ENCODE results near the gene ACTR3. TPM values are rescaled to one million over a fixed set of nuclear protein-coding genes. Genes with fewer than 3 reads are reported as not detected.

Gene ACTR3
- total RNA-seq, 1 experiment from 2014 or later = 169 TPM

GRCh38 chr2:113869253-113869652 lies 20.6 kb upstream of the ACTR3 start:
- Mint-ChIP-seq H3K9me3 (no peaks in the 10 kb centered on the region), H3K4me3 (no peak overlapping the region), H3K27ac (no peak overlapping the region), H3K27me3 (ENCODE audit: low read depth) (peaks cover 75% of the 10 kb centered on the region), H3K36me3 (no peaks in the 10 kb centered on the region), H3K4me1 (0 out of 2 replicates have a peak, but pooled peaks cover 4% of the 10 kb centered on the region)
- ATAC-seq (no peak), DNase-seq (ENCODE audit: low spot score) (no peak)
- POLR2A ChIA-PET = no interaction called here
- TF ChIP-seq CBFB (CRISPR knock-in tag; IDR thresholded peaks at IDR 0.05; ENCODE audit: low read depth) (no peak), ATF1 (CRISPR knock-in tag; IDR thresholded peaks at IDR 0.05) (no peak), ESRRA (CRISPR knock-in tag; IDR thresholded peaks at IDR 0.05; ENCODE audit: borderline replicate concordance) (no peak), ELF4 (CRISPR knock-in tag; IDR thresholded peaks at IDR 0.05; ENCODE audit: low read depth) (no peak), SMAD4 (CRISPR knock-in tag; IDR thresholded peaks at IDR 0.05) (no peak), NR2C2 (CRISPR knock-in tag; IDR thresholded peaks at IDR 0.05) (no peak), EMX1 (CRISPR knock-in tag; IDR thresholded peaks at IDR 0.05) (no peak), KAT7 (CRISPR knock-in tag; IDR thresholded peaks at IDR 0.05; ENCODE audit: borderline replicate concordance) (no peak), ZNF671 (CRISPR knock-in tag; IDR thresholded peaks at IDR 0.05) (no peak), ZNF532 (CRISPR knock-in tag; IDR thresholded peaks at IDR 0.05; ENCODE audit: borderline replicate concordance) (no peak), MYBL2 (CRISPR knock-in tag; IDR thresholded peaks at IDR 0.05) (no peak)
- TF ChIP-seq, protein P1, sequence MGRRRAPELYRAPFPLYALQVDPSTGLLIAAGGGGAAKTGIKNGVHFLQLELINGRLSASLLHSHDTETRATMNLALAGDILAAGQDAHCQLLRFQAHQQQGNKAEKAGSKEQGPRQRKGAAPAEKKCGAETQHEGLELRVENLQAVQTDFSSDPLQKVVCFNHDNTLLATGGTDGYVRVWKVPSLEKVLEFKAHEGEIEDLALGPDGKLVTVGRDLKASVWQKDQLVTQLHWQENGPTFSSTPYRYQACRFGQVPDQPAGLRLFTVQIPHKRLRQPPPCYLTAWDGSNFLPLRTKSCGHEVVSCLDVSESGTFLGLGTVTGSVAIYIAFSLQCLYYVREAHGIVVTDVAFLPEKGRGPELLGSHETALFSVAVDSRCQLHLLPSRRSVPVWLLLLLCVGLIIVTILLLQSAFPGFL (CRISPR knock-in tag; IDR thresholded peaks at IDR 0.05; ENCODE audit: borderline replicate concordance) = no peak
- CTCF ChIA-PET = no interaction called here

DNA sequence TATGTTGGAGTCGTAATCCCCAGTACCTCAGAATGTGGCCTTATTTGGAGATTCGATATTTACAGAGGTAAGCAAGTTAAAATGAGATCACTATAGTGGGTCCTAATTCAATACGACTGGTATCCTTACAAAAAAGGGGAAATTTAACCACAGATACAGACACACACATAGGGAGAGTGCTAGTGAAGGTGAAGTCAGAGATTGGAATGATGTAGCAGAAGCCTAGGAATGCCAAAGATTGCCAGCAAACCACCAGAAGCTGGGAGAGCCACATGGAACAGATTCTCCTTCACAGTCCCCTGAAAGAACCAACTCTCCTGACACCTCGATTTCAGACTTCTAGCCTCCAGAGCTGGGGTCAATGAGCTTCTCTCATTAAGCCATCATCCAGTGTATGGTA lies 17.7 kb upstream of the ACTR3 start:
- no peaks in the 10 kb centered on the region for H3K36me3 Mint-ChIP-seq
- H3K27ac Mint-ChIP-seq = no peak overlapping the region
- H3K4me3 Mint-ChIP-seq = no peak overlapping the region
- H3K4me1 Mint-ChIP-seq = peaks cover 8% of the 10 kb centered on the region
- no peaks in the 10 kb centered on the region for H3K9me3 Mint-ChIP-seq
- ChIA-PET POLR2A (no interaction called here), CTCF (no interaction called here)
- peaks cover 45% of the 10 kb centered on the region for H3K27me3 Mint-ChIP-seq (ENCODE audit: low read depth)
- ATAC-seq = no peak
- TF ChIP-seq IRF1 (CRISPR knock-in tag; IDR thresholded peaks at IDR 0.05) = no peak
- no peak for TF ChIP-seq NR3C1 (CRISPR knock-in tag; conservative IDR thresholded peaks at IDR 0.05; ENCODE audit: low read depth)
- TF ChIP-seq ARID4B (CRISPR knock-in tag; IDR thresholded peaks at IDR 0.05; ENCODE audit: borderline replicate concordance) = no peak
- no peak for DNase-seq (ENCODE audit: low spot score)

All from WTC11 (cell line).